Measurements from ENCODE around the gene CEP41.

DNA sequence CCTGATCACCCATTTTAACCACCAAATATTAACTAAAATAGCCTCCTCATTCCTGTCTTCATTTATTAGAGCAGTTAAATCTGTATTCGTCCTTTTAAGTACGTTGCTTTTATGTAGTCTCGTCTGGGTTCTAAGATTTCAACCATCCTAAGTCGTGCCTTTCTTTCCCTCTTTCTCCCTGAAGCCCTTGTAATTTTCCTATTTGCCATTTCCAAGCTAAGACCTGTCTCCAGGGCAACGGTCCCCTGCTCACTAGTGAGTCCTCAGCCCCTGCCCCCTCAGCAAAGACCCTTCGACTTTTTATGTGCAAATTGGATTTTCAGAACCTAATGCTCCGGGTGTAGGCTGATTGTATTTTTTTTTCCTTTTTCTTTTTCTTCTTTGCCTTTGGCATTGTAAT, 35.0 kb upstream of the CEP41 start:
- TF ChIP-seq CTCF (IDR thresholded peaks at IDR 0.05), result no peak
- TF ChIP-seq POLR2A (IDR thresholded peaks at IDR 0.05), result no peak

Data from lower leg skin (tissue), 3 donors.